ENCODE data around the gene ARHGAP26.
A peak's percentile ranks its signal among the peaks of the same experiment; 100 is the strongest.

The ARHGAP26 gene

DNA sequence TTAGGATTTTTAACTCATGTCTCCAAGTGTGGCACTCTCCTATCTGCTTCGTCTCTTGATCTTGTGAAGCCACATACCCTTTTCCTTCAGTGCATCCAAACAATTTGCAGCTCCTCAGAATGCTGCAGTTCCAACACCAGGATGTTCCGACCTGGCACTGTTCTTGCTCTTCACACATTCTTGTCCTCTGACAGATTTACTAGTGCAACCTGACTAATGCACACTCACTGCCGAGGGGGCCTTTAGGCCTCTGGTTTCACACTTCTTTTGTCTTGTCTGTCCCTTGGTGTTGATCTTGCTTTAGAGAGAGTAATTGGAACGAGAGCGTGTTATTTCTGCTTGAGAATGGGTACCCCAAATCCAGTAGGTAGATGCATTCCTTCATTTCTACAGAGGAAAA, 15.0 kb downstream of the ARHGAP26 start:
- DNase-seq, result no peak

DNA sequence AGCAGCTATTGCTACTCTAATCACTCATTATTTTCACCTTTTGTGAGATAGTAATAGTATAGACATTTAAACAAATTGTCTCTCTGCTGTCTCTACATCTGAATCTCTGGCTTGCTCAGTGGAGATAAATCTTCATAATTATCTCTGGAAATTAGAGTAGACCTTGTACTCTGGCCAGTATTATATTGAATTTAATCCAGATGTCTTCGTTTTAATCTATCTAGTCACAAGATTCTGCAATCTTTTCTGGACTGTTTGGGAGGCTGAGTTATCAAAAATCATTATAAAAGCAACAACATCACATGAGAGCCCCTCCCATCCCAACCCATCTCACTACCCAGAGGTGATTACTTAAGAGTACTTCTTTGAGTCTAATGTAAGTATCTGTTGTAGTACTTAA, 19.0 kb downstream of the ARHGAP26 start:
- no peak for DNase-seq

DNA sequence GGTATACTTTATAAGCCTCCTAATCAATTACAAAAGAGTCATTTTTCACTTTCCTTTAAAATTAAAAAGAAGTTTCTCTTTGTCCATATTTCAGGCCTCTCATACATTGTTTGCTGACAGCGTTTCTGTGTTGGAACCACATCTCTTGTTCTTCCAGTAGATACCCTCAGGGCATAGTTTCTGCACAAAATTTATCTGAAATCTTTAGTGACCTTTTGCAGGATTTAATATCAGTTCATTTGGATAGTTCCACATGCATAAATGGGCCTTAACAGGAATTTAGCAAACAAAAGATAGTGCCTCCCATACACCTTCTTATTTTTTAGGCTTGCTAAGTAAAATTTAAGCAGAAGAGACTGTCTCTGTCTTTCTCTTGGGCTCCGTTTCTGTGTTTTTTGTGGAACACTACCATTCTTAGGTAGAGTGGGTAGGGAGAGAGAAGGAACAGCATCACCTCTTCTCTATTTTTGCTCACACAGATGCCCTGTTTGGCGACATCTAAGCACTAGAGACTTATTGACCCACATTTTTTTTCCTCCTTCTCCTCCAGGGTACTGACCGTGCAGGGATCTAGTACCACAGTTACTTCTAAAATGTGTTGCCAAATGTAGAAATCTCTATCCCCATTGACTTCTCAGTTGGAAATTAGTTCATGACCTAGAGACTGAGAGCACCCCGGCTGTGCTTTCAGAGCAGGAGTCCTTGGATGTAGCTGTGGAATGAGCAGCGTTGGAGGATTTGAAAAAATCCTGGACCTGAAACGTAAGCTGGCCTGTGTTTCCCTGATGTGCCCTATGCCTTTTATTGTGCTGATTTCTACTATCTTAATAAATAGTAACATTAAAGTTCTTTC, 22.1 kb downstream of the ARHGAP26 start:
- DNase-seq, result no peak

DNA sequence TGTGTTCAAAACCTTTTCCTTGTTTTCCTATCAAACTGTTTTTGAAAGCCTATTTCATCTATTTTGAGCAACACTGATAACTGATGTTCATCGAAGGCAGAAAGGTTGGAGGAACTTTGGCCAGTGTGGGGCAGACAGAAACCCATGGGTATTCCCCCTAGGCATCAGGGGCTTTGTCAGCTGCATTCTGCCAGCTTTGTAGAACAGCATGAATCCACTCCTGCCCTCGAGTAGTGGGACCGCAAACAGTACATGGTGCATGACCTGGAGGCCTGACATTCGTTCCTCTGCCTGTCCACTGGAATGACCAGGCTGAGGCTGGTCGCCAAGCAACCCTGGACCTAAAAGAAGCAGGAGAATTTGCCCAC, 22.7 kb downstream of the ARHGAP26 start:
- no peak for DNase-seq

DNA sequence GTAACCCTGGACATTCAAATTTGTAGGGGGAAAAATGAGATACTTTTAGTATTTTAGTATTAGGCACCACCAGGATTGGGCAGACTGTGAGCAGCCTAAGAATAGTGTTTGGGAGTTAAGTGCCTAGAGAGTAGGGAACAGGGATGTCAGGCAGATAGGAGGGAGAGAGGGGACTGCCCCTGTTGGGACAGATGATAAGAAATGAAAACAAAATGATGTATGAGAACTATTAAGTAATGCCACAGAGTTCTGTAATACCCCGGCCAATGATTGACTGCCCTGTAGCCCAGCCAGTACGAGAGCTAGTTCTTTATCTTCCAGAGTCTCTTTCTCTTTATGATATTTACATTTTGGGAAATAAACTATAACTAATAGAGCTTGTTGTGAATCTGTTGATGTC, 24.4 kb downstream of the ARHGAP26 start:
- no peak for DNase-seq

DNA sequence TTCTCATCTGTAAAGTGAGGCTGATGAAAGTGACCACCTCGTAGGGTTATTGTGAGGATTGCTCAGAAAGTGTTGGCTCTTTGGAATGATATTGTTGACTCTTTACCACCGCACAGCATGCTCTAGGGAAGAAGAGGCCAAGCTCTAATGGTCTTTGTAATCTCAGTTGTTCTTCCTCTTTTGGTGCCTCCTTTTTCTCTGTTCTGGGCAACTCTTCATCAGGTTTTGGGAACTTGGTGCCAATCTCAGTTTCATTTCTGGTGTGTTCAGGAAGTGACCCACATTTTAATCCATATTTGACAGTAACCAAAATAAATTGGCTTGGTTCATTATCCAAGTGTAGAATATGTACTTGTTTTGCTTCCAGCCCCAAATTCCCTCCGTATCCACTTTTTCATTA, 25.1 kb downstream of the ARHGAP26 start:
- DNase-seq, result no peak

DNA sequence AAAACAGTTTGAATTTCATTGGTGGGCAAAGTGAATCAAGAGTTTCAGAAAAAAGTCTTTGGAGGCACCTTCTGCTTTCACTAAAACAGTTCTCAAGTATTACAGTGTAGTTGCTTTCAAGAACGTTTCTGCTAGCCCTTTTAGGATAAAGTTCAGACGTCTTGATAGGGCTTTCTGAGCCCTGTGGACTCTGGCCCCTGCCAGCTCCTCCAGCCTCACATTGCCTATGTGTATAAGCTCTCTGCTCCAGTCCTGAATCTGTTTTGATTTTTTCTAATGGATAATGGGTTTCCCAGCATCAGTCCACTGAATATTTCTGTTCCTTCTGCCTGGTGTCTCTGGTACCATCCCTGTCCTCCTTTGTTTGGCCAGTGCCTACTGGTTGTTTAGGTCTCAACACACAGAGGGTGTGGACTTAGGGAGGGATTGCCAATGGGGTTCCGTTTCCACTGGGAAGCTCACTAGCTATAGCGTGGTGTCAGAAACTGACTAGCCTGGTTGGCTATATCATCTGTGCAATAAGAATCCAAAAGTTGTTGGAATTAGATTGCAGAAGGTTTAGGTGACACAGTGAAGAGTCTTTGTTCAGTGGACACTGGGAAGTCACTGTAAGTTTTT, 26.4 kb downstream of the ARHGAP26 start:
- no peak for DNase-seq

DNA sequence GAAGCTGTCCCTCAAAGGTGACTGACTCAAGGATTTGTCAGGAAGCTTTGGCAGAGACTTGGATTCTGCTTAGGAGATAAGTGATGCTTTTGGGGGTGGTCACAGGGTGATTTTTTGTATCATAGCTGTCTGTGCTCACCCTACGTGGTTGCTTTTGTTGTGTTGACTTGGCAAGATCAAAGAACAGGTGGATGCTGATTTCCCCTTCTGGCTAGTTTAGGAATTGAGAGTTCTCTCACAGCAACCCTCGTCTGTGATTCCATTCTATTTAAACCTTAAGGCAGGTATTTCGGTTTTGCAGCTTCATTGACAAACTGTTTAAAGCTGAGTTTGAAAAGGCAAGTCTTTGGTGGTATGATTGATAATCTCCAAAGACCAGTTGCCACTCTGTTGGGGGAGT, 27.2 kb downstream of the ARHGAP26 start:
- DNase-seq, result no peak

DNA sequence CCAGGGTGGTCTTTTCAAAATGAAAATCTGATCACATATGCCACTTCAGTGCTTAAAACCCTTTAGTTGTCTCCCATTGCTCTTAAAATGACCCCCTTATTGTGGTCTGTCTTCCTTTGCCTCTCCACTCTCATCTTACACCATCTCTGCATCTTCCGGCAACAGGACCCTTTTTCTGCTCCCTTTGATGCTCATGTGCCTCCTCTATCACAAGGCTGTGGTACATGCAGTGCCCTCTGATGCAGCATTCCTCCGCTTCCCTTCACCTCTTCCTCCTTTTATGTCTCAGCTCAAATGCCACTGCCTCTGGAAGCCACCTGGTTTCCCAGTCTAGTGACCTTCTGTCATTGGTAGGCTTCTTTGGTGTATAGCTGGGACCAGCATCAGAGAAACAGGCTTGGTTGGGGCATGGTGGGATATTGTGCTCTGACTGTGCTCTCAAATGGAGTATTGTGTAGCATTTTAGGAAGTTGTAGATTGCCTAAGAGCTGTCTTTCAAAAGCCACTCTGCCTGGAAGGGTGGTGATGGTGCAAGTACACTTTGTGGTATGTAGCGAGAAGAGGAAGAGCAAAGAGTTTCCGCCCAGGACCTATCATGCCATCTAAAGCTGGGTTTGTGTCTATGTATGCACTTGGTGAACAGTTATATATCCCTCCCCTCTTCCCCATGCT, 28.1 kb downstream of the ARHGAP26 start:
- peak in 1 of 2 experiments; percentile 30 for DNase-seq

DNA sequence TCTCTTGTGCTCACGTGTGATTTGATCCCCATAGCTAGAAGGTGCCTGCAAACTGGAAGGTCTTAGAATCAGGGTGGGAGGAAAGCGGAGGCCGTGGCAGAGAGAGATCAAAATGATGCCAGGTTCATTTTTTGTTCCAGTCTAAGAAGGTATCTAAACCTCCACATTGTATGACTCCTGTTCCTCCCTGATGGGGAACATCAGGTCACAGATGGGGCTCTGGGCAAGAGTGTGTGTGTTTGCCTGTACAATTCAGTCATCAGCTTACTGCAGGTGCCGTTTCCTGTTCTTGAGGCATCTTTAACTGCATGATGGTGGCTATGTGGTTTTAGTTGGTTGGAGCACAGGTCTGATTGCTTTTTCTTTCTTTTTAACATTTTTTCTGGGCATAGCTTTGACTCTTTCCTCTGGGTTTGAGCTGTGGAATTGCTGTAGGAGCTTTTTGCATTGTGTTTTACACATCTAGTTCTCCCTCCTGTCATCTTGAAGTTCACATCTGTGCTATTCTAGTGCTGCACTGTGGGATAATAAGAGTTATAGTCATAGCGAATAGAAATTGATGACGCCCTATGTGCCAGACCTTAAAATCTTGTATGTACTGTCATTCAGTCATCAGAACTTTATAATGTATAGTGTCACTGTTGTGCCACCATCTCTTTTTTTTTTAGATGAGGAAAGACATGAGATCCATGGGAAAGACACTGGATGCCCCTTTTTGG, 30.8 kb downstream of the ARHGAP26 start:
- peak; percentile 61 to 64 for DNase-seq

DNA sequence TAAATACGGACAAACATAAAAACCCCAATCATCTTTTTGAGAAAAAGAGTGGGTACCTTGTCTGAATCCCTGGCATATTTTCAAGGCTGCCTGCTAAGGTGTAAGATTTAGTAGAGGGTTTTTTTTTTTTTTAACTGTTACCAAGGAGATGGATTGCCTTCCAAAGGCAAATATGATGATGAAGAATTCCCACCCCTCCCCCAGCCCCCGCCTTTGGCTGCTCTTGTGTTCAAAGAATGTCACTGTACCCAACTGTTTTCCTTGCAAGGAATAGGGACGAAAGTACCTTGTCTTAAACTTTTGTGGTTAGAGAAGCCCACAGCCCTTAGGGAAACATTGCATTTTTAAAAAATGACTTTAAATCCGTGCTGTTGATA, 31.3 kb downstream of the ARHGAP26 start:
- no peak for DNase-seq

DNA sequence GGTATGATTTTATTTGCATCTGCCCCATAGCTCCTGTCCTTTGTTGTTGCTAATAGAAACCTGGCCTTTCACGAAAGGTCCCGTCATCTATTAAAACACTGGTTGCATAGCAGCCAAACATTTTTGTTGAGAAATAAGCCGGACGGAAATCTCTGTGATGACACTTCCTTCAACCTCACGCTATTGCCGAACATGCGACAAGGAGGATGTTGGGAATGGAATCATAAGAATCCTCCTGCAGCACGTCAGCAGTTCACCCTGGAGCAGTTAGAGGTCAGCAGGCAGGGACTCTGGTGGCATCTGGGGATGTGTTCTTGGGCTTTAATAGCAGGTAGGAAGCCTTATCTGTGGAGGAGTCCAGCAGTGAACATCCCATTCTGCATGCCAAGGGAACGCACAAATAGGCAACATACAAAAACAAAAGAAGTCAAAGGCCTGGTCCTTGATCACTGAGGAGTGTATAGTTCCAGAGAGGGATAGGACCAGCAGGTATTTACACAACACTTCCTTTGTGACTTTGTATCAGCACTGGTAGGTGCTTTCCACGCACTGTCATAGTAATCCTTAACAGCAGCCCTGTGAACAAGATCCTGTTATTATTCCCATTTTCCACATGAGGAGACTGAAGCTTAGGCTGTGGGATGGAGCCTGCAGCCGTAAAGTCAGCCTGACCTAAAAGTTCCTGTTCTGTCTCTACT, 33.4 kb downstream of the ARHGAP26 start:
- DNase-seq, result no peak

DNA sequence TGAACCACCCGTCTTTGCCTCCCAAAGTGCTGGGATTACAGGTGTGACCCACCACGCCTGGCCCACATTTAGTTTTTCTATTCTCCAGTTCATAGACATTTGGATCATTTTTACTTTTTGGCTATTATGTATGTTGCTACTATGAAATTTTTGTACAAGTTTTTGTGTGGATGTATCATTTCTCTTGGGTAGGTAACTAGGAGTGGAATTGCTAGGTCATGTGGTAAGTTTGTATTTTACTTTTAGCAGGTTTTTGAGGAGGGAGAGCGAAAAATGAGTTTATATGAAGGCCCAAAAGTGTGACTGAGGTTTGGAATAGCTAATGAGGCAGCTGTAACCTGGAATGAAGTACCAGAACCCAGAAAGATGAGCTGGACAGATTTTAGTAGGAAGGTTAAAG, 35.2 kb downstream of the ARHGAP26 start:
- DNase-seq, result no peak

DNA sequence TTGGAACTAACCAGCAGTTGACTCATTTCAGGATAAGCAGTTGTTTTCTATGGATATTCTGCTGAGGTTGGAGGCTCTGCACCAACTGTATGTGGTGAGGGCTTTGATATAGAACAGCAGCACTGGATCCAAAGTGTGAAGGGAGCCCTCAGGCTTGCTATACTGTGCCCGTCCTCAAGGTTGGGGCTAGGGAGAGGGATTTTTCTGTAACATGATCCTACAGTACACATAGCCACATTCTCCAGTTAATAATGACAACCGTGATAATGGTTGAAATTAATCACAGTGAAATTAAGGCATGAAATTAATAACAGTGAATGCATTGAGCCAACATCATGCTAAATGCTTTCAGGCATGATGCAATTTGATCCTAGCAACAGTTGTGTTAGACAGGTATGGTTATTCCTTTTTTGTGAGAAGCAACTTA, 36.7 kb downstream of the ARHGAP26 start:
- no peak for DNase-seq

DNA sequence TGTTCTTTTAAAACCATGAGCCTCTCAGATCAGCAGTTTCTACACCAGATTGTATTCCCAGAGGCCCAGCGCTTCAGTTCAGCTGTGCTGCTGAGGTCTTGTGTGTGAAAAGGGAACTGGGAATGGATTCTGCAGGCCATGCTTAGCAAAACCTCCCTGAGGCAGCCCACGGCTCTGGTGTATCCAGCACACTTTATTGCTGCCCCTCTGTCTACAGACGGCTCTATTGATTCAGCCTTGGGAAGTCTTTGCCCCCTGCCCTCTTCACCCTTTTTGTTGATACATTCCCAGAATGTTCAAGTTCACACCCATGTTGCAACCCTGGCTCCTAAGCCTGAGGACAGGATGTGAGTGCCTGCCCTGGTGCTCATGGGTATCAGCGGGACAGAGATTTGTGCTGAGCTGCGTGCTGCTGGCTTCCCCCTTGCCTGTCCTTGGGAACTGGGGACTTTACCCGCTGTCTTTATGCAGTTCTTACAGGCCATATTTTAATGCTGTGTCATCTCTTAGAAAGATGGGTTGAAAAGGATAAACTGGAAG, 37.3 kb downstream of the ARHGAP26 start:
- no peak for DNase-seq

DNA sequence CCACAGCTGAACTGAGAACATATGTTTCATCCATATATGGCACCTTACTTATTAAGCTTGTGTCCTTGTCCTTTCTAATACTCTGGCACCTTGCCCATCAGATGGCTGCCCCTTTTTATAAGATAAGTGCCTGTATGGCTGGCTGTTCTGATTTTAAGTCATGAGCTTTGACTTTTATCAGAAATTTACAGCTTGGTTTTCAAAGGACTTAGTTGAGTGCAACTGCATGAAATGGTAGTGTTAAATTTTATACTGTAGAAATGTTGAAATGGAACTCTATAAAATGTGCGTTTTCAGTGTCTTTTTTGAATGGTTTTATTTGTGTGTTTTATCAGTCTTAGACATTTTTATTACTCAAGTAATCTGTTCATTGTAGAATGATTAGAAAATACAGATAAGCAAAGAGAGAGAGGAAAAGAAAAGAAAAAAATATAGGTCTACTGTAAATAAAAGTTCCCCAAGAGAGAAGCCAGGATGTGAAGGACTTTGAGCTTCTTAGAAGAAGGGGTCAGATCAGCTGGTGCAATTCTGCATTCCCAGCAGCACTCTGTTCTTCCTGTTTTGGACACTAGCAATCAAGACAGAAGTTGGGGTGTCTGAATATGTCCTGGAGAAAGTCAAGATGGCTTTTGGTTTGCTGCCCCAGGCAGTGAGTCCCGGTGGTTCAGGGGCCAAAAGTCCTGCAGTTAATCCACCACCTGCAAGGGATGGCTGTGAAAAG, 38.9 kb downstream of the ARHGAP26 start:
- no peak for DNase-seq

DNA sequence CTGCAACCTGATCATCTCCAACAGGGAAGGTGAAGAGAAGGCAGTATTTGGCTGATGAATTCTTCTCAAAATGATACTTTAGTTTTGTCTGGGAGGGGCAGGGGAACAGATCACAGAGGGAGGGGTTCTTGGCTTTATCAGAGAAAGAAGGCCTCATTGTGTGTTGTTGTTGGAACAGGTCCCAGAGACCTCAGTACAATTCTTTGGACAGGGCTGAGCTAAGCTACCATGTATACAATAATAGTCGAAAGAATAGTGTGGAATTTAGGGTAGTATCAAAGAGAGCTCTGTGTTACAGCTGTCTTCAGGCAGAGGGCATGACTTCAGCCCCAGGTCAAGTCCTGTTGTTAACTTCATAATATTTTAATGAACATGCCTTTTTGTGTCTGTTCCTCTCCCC, 39.9 kb downstream of the ARHGAP26 start:
- DNase-seq, result no peak

DNA sequence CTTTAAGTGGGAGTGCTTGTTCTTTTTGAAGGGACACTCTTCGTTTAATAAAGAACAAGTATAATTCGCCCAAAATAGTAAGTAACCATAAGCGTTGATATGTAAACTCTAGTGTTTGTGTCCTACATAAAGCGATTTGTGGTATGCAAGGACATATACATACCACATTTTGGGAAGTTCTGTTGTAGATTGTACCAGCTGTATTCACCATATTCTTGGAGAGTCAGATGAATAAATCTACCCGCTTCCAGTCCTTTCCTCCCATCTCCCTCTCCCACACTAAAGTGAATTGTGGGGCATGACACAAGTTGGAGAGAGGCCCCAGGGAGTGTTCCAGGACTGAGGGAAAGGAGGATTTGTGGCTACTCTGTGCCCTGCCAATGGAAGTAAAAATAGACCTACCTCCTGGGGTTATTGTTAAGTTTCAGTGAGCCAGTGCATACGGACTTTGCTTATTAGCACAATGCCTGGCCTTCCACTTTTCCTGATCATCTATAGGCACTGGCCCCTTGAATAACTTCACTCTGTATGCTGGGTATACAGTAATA, 40.6 kb downstream of the ARHGAP26 start:
- no peak for DNase-seq

DNA sequence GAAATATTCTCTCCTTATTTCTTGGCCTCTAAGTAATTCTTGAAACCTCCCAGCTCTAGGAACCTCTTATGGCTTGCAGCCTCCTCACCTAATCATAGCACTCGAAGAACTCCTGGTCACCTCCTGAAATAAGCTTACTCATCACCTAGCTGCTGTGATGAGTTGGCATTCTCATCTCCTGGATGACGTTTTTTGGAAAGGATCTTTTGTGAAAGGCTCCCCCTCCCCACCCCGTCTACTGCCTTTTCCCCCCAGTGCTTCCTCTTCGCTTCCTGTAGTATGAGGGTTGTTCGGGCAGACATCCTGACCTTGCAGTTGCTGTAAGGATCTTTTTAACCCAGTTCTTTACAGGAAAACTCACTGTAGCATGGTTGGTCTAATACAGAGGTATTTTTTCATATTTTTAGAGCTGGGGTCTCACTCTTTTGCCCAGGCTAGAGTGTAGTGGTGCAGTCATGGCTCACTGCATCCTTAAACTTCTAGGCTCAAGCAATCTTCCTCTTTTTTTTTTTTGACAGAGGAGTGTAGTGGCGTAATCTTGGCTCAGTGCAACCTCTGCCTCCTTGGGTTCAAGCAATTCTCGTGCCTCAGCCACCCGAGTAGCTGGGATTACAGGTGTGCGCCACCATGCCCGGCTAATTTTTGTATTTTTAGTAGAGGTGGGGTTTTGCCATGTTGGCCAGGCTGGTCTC, 41.8 kb downstream of the ARHGAP26 start:
- DNase-seq, result no peak

DNA sequence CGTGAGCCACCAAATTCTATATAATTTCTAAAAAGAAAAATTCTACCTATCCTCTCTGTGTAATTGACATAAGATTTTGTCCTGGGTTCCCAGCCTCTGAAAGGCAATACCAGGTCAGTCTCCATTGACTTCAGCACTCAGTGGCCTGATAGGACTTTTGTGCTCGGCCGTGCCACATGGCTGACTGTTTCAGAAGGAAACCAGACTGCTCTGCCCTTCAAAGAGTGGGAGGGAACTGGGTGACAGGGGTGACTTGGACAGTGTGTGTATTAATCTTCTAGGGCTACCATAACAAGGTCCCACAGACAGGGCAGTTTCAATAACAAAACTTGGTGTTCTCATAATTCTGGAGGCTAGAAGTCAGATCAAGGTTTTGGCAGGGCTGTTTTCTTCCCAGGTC, 43.0 kb downstream of the ARHGAP26 start:
- DNase-seq, result no peak

DNA sequence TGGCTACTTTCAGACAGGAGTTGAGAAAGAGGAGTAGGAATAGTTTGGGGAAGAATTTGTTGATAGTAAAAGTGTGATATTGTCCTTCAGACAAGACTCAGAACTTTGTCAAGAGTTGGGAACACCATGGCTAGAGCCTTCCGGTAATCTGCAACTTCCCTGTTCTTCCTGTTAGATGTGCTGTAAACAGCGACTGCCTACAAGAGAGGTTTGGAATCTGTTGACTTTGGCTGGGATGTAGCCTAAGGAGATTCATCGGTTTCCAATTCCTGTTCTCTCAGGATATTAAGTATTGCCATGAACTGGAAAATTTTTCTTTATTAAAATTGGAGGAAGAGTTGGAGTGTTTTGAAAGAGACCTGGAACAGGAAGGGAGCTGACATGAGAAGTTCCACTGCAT, 43.9 kb downstream of the ARHGAP26 start:
- DNase-seq, result no peak

Data from activated T-cell treated with anti-CD3 and anti-CD28 coated beads, Interleukin-2, amount 50 U/mL, for 48 hours (primary cell).